ENCODE results near the gene ITCH.

- TF ChIP-seq CTCF (IDR thresholded peaks at IDR 0.05; ENCODE audit: extremely low read depth in 1 of 2, insufficient read depth in 1 of 2, low read depth in 1 of 2, low read length in 2 of 2), result no peak
- no peak for TF ChIP-seq EZH2 (IDR thresholded peaks at IDR 0.05; ENCODE audit: borderline replicate concordance, low read depth, low read length, severe bottlenecking)
- no peak for TF ChIP-seq POLR2A (IDR thresholded peaks at IDR 0.05; ENCODE audit: low read depth, low read length)
- TF ChIP-seq FOS (IDR thresholded peaks at IDR 0.05; ENCODE audit: borderline replicate concordance, insufficient read depth, low read length), result no peak
- no peak for TF ChIP-seq POLR2AphosphoS5 (IDR thresholded peaks at IDR 0.05; ENCODE audit: insufficient read depth, low read depth, low read length)
These were observed 132.2 kb downstream of the ITCH start for GRCh38 chr20:34495307-34495706.

Data from endothelial cell of umbilical vein (primary cell).